Astrocyte of the spinal cord (primary cell): ENCODE results near the gene C1RL.

Source experiments
- DNase-seq: peaks from one replicate; pipeline ENCODE4 v3.0.0; 2011; ENCODE audit warnings: low read depth, low spot score
- H3K4me3 ChIP-seq: 2 replicates; pipeline ENCODE4 v1.5.1; 2011; ENCODE audit warnings: low read depth, mild to moderate bottlenecking, low read length, moderate library complexity
- CTCF ChIP-seq: IDR thresholded peaks from 2 replicates; pipeline ENCODE4 v1.5.1; 2012; ENCODE audit warnings: low read depth, mild to moderate bottlenecking, low read length, inconsistent platforms
- in situ Hi-C: cut with HindIII; loops from 2 replicates; pipeline ENCODE4 v1.10.0; 2017; ENCODE audit warnings: low sequenced_read_pairs

Gene C1RL

GRCh38 chr12:7152818-7153217 lies 43.8 kb upstream of the C1RL start:
- in situ Hi-C loops, result no loop called here
- no peak for DNase-seq
- H3K4me3 ChIP-seq, result no peak overlapping the region
- no peak for TF ChIP-seq CTCF

DNA sequence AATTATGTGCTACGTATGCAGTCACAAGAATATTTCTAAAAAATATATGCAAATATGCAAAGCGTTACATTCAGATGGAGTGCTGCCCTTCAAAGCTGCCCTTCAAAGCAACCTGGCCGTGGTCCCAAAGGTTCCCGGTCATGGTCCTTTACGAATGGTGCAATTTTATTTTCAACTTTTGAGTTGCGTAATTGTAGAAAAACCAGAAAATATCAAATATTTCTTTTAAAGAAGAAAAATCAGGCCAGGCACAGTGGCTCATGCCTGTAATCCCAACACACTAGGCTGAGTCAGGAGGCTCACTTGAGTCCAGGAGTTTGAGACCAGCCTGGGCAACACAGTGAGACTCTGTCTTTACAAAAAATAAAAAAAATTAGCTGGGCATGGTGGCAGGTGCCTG lies 42.5 kb upstream of the C1RL start:
- TF ChIP-seq CTCF, result no peak
- no peak for DNase-seq
- H3K4me3 ChIP-seq, result no peak overlapping the region
- in situ Hi-C loops, result no loop called here

GRCh38 chr12:7150841-7151240 lies 41.8 kb upstream of the C1RL start:
- H3K4me3 ChIP-seq, result no peak overlapping the region
- no peak for TF ChIP-seq CTCF
- in situ Hi-C loops, result no loop called here
- no peak for DNase-seq

- DNase-seq, result no peak
- in situ Hi-C loops, result no loop called here
- H3K4me3 ChIP-seq, result no peak overlapping the region
- TF ChIP-seq CTCF, result no peak
Observed at GRCh38 chr12:7150356-7150755, 41.3 kb upstream of the C1RL start.

GRCh38 chr12:7146906-7147305 lies 37.9 kb upstream of the C1RL start:
- no peak for DNase-seq
- no peak overlapping the region for H3K4me3 ChIP-seq
- in situ Hi-C loops, result no loop called here
- TF ChIP-seq CTCF, result no peak

DNA sequence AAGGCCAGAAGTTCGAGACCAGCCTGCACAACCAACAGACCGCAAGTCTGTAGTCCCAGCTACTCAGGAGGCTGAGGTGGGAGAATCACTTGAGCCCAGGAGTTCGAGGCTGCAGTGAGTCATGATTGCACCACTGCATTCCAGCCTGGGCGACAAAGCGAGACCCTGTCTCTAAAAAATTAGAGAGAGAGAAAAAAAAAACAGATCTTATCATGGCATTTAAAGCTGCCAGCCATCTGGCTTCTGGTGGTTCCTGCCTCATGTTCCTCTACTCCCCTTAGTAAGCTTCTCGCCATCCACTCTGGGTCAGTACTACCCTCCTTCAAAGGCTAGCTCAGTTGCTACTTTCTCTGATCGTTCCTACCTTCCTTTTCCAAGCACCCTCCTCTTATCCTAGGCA lies 37.2 kb upstream of the C1RL start:
- in situ Hi-C loops, result no loop called here
- no peak for DNase-seq
- no peak overlapping the region for H3K4me3 ChIP-seq
- no peak for TF ChIP-seq CTCF

GRCh38 chr12:7145671-7146070 lies 36.7 kb upstream of the C1RL start:
- no peak for TF ChIP-seq CTCF
- no peak overlapping the region for H3K4me3 ChIP-seq
- DNase-seq, result no peak
- in situ Hi-C loops, result no loop called here
